ENCODE data around the gene SLC6A5. TPM values are rescaled to one million over a fixed set of nuclear protein-coding genes. Genes with fewer than 3 reads are reported as not detected.

SLC6A5 gene
- total RNA-seq, 6 experiments from 2014 or later = not detected

DNA sequence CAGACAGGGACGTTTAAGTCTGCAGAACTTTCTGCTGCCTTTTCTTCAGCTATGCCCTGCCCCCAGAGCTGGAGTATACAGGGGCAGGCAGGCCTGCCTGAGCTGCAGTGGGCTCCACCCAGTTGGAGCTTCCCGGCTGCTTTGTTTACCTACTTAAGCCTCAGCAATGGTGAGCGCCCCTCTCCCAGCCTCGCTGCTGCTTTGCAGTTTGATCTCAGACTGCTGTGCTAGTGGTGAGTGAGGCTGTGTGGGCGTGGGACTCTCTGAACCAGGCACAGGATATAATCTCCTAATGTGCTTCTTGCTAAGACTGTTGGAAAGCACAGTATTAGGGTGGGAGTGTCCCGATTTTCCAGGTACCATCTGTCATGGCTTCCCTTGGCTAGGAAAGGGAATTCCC, 108.5 kb downstream of the SLC6A5 start:
- no peak overlapping the region for H3K4me3 Mint-ChIP-seq
- peaks cover 41% of the 10 kb centered on the region for H3K9me3 Mint-ChIP-seq
- TF ChIP-seq CTCF (IDR thresholded peaks at IDR 0.05) = no peak
- no peaks in the 10 kb centered on the region for H3K36me3 Mint-ChIP-seq (ENCODE audit: low read depth)
- H3K4me1 Mint-ChIP-seq (ENCODE audit: low read depth) = no peaks in the 10 kb centered on the region
- H3K27me3 Mint-ChIP-seq (ENCODE audit: insufficient read depth) = no peaks in the 10 kb centered on the region; the same call in 1 of the 2 replicates
- H3K27ac Mint-ChIP-seq = no peak overlapping the region
- no peak for DNase-seq

Other genes with a start within 250 kb of the SLC6A5 start
- 10 to 100 TPM; 15.0 to 36.0 (median 31.3) TPM for gene HTATIP2, start 235.9 kb upstream of the SLC6A5 start, total RNA-seq (2021; fragmentation: NEBNext Ultra II Directional; extraction: Animal tissue kit (Norgen Biotek cat#: 25700))
- gene PRMT3, start 211.9 kb upstream of the SLC6A5 start, total RNA-seq (2021; fragmentation: NEBNext Ultra II Directional; extraction: Animal tissue kit (Norgen Biotek cat#: 25700)) = 10 to 100 TPM in 5 of 6 experiments, 1 to 10 TPM in 1; 9.6 to 13.2 (median 12.1) TPM
- gene NELL1, start 70.0 kb downstream of the SLC6A5 start, total RNA-seq (2021; fragmentation: NEBNext Ultra II Directional; extraction: Animal tissue kit (Norgen Biotek cat#: 25700)) = not detected